IPS DF 6.9 (cell line): ENCODE measurements around the gene MGMT.

Source experiments
- DNase-seq: peaks from one replicate; pipeline ENCODE4 v3.0.0-alpha.2; 2013; ENCODE audit warnings: low read depth, low spot score
- H3K27ac ChIP-seq: one replicate; pipeline ENCODE4 v1.5.1; 2013; ENCODE audit warnings: low read length, control low read depth
- H3K27me3 ChIP-seq: 2 replicates; pipeline ENCODE4 v1.6.1; 2013; ENCODE audit warnings: mild to moderate bottlenecking, low read length; ENCODE audit not compliant: control insufficient read depth, insufficient read depth
- H3K36me3 ChIP-seq: 2 replicates; pipeline ENCODE4 v1.6.1; 2013; ENCODE audit warnings: low read length; ENCODE audit not compliant: control insufficient read depth, insufficient read depth
- H3K4me1 ChIP-seq: 2 replicates; pipeline ENCODE4 v1.6.1; 2013; ENCODE audit warnings: low read length; ENCODE audit not compliant: control insufficient read depth, insufficient read depth
- H3K4me3 ChIP-seq: 2 replicates; pipeline ENCODE4 v1.5.1; 2013; ENCODE audit warnings: mild to moderate bottlenecking, low read length
- H3K9me3 ChIP-seq: 2 replicates; pipeline ENCODE4 v1.6.1; 2013; ENCODE audit warnings: low read length, inconsistent platforms; ENCODE audit not compliant: control insufficient read depth, insufficient read depth
- WGBS: extraction: QIAGEN DNeasy Blood & Tissue Kit; methylation state at CpG from one replicate; pipeline ENCODE4 v1.1.7; 2013; ENCODE audit warnings: mixed read lengths, missing lambda C conversion rate; ENCODE audit not compliant: insufficient read length, insufficient coverage; 5-methylcytosine and 5-hydroxymethylcytosine counted together

Gene MGMT

GRCh38 chr10:129678186-129678585 is 211.1 kb downstream of the MGMT start:
- no peak for DNase-seq
- WGBS, result no CpG with 5 or more reads among the region's 4 CpGs
- no peaks in the 10 kb centered on the region for H3K36me3 ChIP-seq

GRCh38 chr10:129679207-129679606 is 212.2 kb downstream of the MGMT start:
- WGBS, result no CpG with 5 or more reads among the region's 10 CpGs
- H3K27ac ChIP-seq, result no peak overlapping the region
- H3K27me3 ChIP-seq, result no peaks in the 10 kb centered on the region
- H3K4me1 ChIP-seq, result no peaks in the 10 kb centered on the region
- no peak for DNase-seq
- no peaks in the 10 kb centered on the region for H3K36me3 ChIP-seq
- no peaks in the 10 kb centered on the region for H3K9me3 ChIP-seq
- no peak overlapping the region for H3K4me3 ChIP-seq

More at GRCh38 chr10:129678186-129678585, 211.1 kb downstream of the MGMT start:
- Histone ChIP-seq H3K27ac (no peak overlapping the region), H3K27me3 (no peaks in the 10 kb centered on the region), H3K9me3 (no peaks in the 10 kb centered on the region), H3K4me3 (no peak overlapping the region), H3K4me1 (no peaks in the 10 kb centered on the region)

- Histone ChIP-seq H3K27ac (no peak overlapping the region), H3K4me1 (no peaks in the 10 kb centered on the region), H3K27me3 (no peaks in the 10 kb centered on the region), H3K36me3 (no peaks in the 10 kb centered on the region), H3K4me3 (no peak overlapping the region), H3K9me3 (no peaks in the 10 kb centered on the region)
- WGBS, result no CpG with 5 or more reads among the region's 32 CpGs
- DNase-seq, result no peak
Observed at GRCh38 chr10:129680661-129681344, 213.8 kb downstream of the MGMT start.

- Histone ChIP-seq H3K36me3 (no peaks in the 10 kb centered on the region), H3K4me1 (no peaks in the 10 kb centered on the region), H3K9me3 (no peaks in the 10 kb centered on the region), H3K4me3 (no peak overlapping the region), H3K27ac (no peak overlapping the region), H3K27me3 (no peaks in the 10 kb centered on the region)
- no CpG with 5 or more reads among the region's 5 CpGs for WGBS
- DNase-seq, result no peak
Observed at GRCh38 chr10:129681856-129682255, 214.8 kb downstream of the MGMT start.

GRCh38 chr10:129683519-129683918 is 216.5 kb downstream of the MGMT start:
- no CpG with 5 or more reads among the region's 1 CpG for WGBS
- Histone ChIP-seq H3K9me3 (no peaks in the 10 kb centered on the region), H3K27me3 (no peaks in the 10 kb centered on the region), H3K36me3 (no peaks in the 10 kb centered on the region), H3K4me1 (no peaks in the 10 kb centered on the region), H3K27ac (no peak overlapping the region), H3K4me3 (no peak overlapping the region)
- DNase-seq, result no peak

- WGBS, result no CpG with 5 or more reads among the region's 3 CpGs
- no peak overlapping the region for H3K27ac ChIP-seq
- H3K4me1 ChIP-seq, result no peaks in the 10 kb centered on the region
- no peaks in the 10 kb centered on the region for H3K9me3 ChIP-seq
- H3K27me3 ChIP-seq, result no peaks in the 10 kb centered on the region
- H3K36me3 ChIP-seq, result no peaks in the 10 kb centered on the region
- no peak overlapping the region for H3K4me3 ChIP-seq
- DNase-seq, result no peak
Observed at GRCh38 chr10:129683920-129684319, 216.9 kb downstream of the MGMT start.

- Histone ChIP-seq H3K4me1 (no peaks in the 10 kb centered on the region), H3K36me3 (no peaks in the 10 kb centered on the region), H3K27me3 (no peaks in the 10 kb centered on the region), H3K27ac (no peak overlapping the region), H3K4me3 (no peak overlapping the region), H3K9me3 (no peaks in the 10 kb centered on the region)
- no CpG with 5 or more reads among the region's 8 CpGs for WGBS
- no peak for DNase-seq
Observed at GRCh38 chr10:129685271-129685670, 218.2 kb downstream of the MGMT start.

GRCh38 chr10:129689671-129690071 is 222.6 kb downstream of the MGMT start:
- Histone ChIP-seq H3K4me1 (no peaks in the 10 kb centered on the region; the same call in 1 of the 2 replicates), H3K27me3 (no peaks in the 10 kb centered on the region), H3K4me3 (no peak overlapping the region), H3K36me3 (peaks cover 4% of the 10 kb centered on the region; the same call in 1 of the 2 replicates), H3K9me3 (no peaks in the 10 kb centered on the region), H3K27ac (no peak overlapping the region)
- no CpG with 5 or more reads among the region's 4 CpGs for WGBS
- DNase-seq, result no peak

- no CpG with 5 or more reads among the region's 8 CpGs for WGBS
- peaks cover 4% of the 10 kb centered on the region; the same call in 1 of the 2 replicates for H3K36me3 ChIP-seq
- no peaks in the 10 kb centered on the region for H3K9me3 ChIP-seq
- H3K27ac ChIP-seq, result no peak overlapping the region
- no peak for DNase-seq
- no peak overlapping the region for H3K4me3 ChIP-seq
- H3K4me1 ChIP-seq, result no peaks in the 10 kb centered on the region; the same call in 1 of the 2 replicates
- no peaks in the 10 kb centered on the region for H3K27me3 ChIP-seq
Observed at GRCh38 chr10:129690248-129691070, 223.4 kb downstream of the MGMT start.

GRCh38 chr10:129692695-129693094 is 225.7 kb downstream of the MGMT start:
- Histone ChIP-seq H3K4me3 (no peak overlapping the region), H3K9me3 (no peaks in the 10 kb centered on the region), H3K27ac (no peak overlapping the region), H3K36me3 (peaks cover 4% of the 10 kb centered on the region; the same call in 1 of the 2 replicates), H3K4me1 (no peaks in the 10 kb centered on the region; the same call in 1 of the 2 replicates), H3K27me3 (no peaks in the 10 kb centered on the region)
- WGBS, result no CpG with 5 or more reads among the region's 8 CpGs
- DNase-seq, result no peak
